CD14-positive monocyte (primary cell): Measurements from ENCODE around the gene NOS2. TPM values are rescaled to one million over a fixed set of nuclear protein-coding genes. Genes with fewer than 3 reads are reported as not detected.

Experiments
- DNase-seq, 3 donors: peaks; one replicate each; pipeline ENCODE4 v3.0.0-alpha.2; 2011 to 2022
- H2AFZ ChIP-seq: 2 replicates; pipeline ENCODE4 v1.6.0; 2012; ENCODE audit warnings: mild to moderate bottlenecking, low read depth, low read length, inconsistent platforms; ENCODE audit not compliant: insufficient read depth, poor library complexity, severe bottlenecking
- H3K27ac ChIP-seq, 2 donors: 1 replicate in 1 of 2; 2 replicates in 1 of 2; pipeline ENCODE4 v1.5.1; 2012 to 2013; ENCODE audit warnings: low read length in 2 of 2, control low read depth in 1 of 2, inconsistent platforms in 1 of 2, low read depth in 1 of 2, mild to moderate bottlenecking in 1 of 2
- H3K27me3 ChIP-seq, 2 donors: one replicate each; pipeline versions ENCODE4 v1.6.0 to v1.6.1; 2011 to 2013; ENCODE audit warnings: low read length in 2 of 2; ENCODE audit not compliant: control insufficient read depth in 2 of 2, insufficient read depth in 2 of 2
- H3K36me3 ChIP-seq, 2 donors: replicated peaks in 1 of 2; 1 replicate in 1 of 2; 2 replicates in 1 of 2; pipeline versions ENCODE4 v1.5.1 to v1.6.1; 2012 to 2013; ENCODE audit warnings: low read length in 2 of 2, control low read depth in 1 of 2, inconsistent platforms in 1 of 2, mild to moderate bottlenecking in 1 of 2; ENCODE audit not compliant: insufficient read depth in 2 of 2, control insufficient read depth in 1 of 2
- H3K4me1 ChIP-seq, 2 donors: 1 replicate in 1 of 2; 2 replicates in 1 of 2; pipeline versions ENCODE4 v1.5.1 to v1.6.1; 2012 to 2013; ENCODE audit warnings: low read length in 2 of 2, control low read depth in 1 of 2, inconsistent platforms in 1 of 2, mild to moderate bottlenecking in 1 of 2, moderate library complexity in 1 of 2; ENCODE audit not compliant: insufficient read depth in 2 of 2, control insufficient read depth in 1 of 2
- H3K4me2 ChIP-seq: replicated peaks from 2 replicates; pipeline ENCODE3; 2012; ENCODE audit warnings: low read length, moderate library complexity, mild to moderate bottlenecking; ENCODE audit not compliant: poor library complexity, severe bottlenecking; ENCODE audit errors: extremely low read depth
- H3K4me3 ChIP-seq, 3 experiments: fragments of 200-600 bp in 1 of 3; sonication (generic) in 1 of 3; replicated peaks in 1 of 3; 1 replicate in 2 of 3; 2 replicates in 1 of 3; pipeline ENCODE4 v1.5.1; 2011 to 2013; ENCODE audit warnings: low read length in 3 of 3, mild to moderate bottlenecking in 3 of 3, control low read depth in 2 of 3, low read depth in 2 of 3, inconsistent platforms in 1 of 3, moderate library complexity in 1 of 3
- H3K79me2 ChIP-seq: 2 replicates; pipeline ENCODE4 v1.6.0; 2012; ENCODE audit warnings: mild to moderate bottlenecking, control low read depth, inconsistent platforms, low read length, moderate library complexity; ENCODE audit not compliant: insufficient read depth
- H3K9ac ChIP-seq: 2 replicates; pipeline ENCODE4 v1.6.0; 2017; ENCODE audit warnings: low read length, mild to moderate bottlenecking; ENCODE audit not compliant: insufficient read depth, poor library complexity, severe bottlenecking
- H3K9me3 ChIP-seq, 2 donors: replicated peaks in 1 of 2; 1 replicate in 1 of 2; 2 replicates in 1 of 2; pipeline versions ENCODE4 v1.5.1 to v1.6.1; 2012 to 2013; ENCODE audit warnings: low read length in 2 of 2, control low read depth in 1 of 2; ENCODE audit not compliant: control insufficient read depth in 1 of 2, insufficient read depth in 1 of 2
- H4K20me1 ChIP-seq: 2 replicates; pipeline ENCODE4 v1.6.0; 2012; ENCODE audit warnings: mild to moderate bottlenecking, low read length, control low read depth, moderate library complexity; ENCODE audit not compliant: insufficient read depth
- H3K27ac Mint-ChIP-seq, 7 donors: one replicate each; pipeline ENCODE4 v1.8.0; 2020; ENCODE audit warnings: mild to moderate bottlenecking in 7 of 7, mixed read lengths in 7 of 7, moderate library complexity in 6 of 7, inconsistent platforms in 2 of 7
- H3K27me3 Mint-ChIP-seq, 3 donors: one replicate each; pipeline ENCODE4 v1.8.0; 2021 to 2022; ENCODE audit warnings: low read depth in 3 of 3, mild to moderate bottlenecking in 3 of 3, mixed read lengths in 3 of 3, moderate library complexity in 3 of 3, inconsistent platforms in 1 of 3
- H3K36me3 Mint-ChIP-seq, 2 donors: one replicate each; pipeline ENCODE4 v1.8.0; 2020; ENCODE audit warnings: mixed read lengths in 2 of 2, inconsistent platforms in 1 of 2, mild to moderate bottlenecking in 1 of 2
- H3K4me1 Mint-ChIP-seq: one replicate; pipeline ENCODE4 v1.8.0; 2020; ENCODE audit warnings: mild to moderate bottlenecking, mixed read lengths
- H3K4me3 Mint-ChIP-seq, 2 donors: one replicate each; pipeline ENCODE4 v1.8.0; 2020; ENCODE audit warnings: mild to moderate bottlenecking in 2 of 2, mixed read lengths in 2 of 2, moderate library complexity in 1 of 2
- H3K9me3 Mint-ChIP-seq, 7 donors: one replicate each; pipeline ENCODE4 v1.8.0; 2020 to 2022; ENCODE audit warnings: mixed read lengths in 7 of 7, mild to moderate bottlenecking in 6 of 7, moderate library complexity in 6 of 7, inconsistent platforms in 2 of 7
- WGBS: methylation state at CpG from one replicate; pipeline ENCODE4 v1.1.5; 2013; ENCODE audit warnings: missing lambda C conversion rate; ENCODE audit not compliant: insufficient coverage; 5-methylcytosine and 5-hydroxymethylcytosine counted together
- intact Hi-C, 2 donors: fragments of 100-400 bp; cut with micrococcal nuclease; formaldehyde crosslinking; loops; one replicate each; pipeline versions ENCODE4 v1.15.0 to v1.15.1; 2023
- polyA plus RNA-seq, 3 donors: library from polyadenylated mRNA; depleted of rRNA in 1 of 3; unstranded in 2 of 3; stranded (reverse) in 1 of 3; fragments of 300-500 nt in 2 of 3; fragments of >200 nt in 1 of 3; fragmentation: Illumina TruSeq in 2 of 3; gene quantifications; 1 replicate in 2 of 3; 2 replicates in 1 of 3; pipeline ENCODE4 v1.2.3, GENCODE V29; 2012 to 2021
- TF ChIP-seq, protein P1 (sequence below): fragments of 200-600 bp; IDR thresholded peaks from one replicate; pipeline ENCODE4 v1.8.0; 2022; ENCODE audit warnings: antibody characterized with exemption, mild to moderate bottlenecking

The NOS2 gene
- polyA plus RNA-seq, 3 donors, result not detected

DNA sequence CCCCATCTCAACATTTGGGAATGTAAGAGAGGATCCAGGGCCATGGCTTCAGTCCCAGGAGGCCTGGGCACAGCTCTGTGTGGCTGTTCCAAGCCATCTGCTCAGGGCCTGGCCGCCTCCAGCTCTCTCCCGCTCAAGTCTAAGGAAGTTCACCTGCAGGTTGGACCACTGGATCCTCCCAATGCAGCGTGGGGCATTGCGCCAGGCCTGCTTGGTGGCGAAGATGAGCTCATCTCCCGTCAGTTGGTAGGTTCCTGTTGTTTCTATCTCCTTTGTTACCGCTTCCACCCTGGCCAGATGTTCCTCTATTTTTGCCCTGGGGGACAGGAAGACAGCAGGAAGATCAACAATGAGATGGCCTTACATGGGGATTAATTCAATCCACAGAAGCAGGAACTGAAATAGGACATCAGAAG lies 17.5 kb downstream of the NOS2 start:
- DNase-seq, result peak; percentile 2 to 39 (median 13)
- Mint-ChIP-seq H3K27ac (no peak overlapping the region), H3K27me3 (peaks cover 0 to 8% (median 6%) of the 10 kb centered on the region in 3 donors), H3K4me3 (no peak overlapping the region), H3K36me3 (no peaks in the 10 kb centered on the region), H3K4me1 (peaks cover 11% of the 10 kb centered on the region), H3K9me3 (no peaks in the 10 kb centered on the region)
- TF ChIP-seq, protein P1, sequence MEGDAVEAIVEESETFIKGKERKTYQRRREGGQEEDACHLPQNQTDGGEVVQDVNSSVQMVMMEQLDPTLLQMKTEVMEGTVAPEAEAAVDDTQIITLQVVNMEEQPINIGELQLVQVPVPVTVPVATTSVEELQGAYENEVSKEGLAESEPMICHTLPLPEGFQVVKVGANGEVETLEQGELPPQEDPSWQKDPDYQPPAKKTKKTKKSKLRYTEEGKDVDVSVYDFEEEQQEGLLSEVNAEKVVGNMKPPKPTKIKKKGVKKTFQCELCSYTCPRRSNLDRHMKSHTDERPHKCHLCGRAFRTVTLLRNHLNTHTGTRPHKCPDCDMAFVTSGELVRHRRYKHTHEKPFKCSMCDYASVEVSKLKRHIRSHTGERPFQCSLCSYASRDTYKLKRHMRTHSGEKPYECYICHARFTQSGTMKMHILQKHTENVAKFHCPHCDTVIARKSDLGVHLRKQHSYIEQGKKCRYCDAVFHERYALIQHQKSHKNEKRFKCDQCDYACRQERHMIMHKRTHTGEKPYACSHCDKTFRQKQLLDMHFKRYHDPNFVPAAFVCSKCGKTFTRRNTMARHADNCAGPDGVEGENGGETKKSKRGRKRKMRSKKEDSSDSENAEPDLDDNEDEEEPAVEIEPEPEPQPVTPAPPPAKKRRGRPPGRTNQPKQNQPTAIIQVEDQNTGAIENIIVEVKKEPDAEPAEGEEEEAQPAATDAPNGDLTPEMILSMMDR, result no peak
- Histone ChIP-seq H3K4me1 (peaks cover 7 to 14% of the 10 kb centered on the region in 2 donors), H3K4me2 (no peak overlapping the region), H3K36me3 (no peaks in the 10 kb centered on the region), H3K27me3 (no peaks in the 10 kb centered on the region), H3K27ac (no peak overlapping the region), H3K79me2 (no peaks in the 10 kb centered on the region), H4K20me1 (no peaks in the 10 kb centered on the region), H3K9ac (no peak overlapping the region), H3K4me3 (no peak overlapping the region), H3K9me3 (no peaks in the 10 kb centered on the region), H2AFZ (no peak overlapping the region)
- intact Hi-C loops, result no loop called here
- WGBS, result 12% methylated on average over 6 of the region's 7 CpGs

DNA sequence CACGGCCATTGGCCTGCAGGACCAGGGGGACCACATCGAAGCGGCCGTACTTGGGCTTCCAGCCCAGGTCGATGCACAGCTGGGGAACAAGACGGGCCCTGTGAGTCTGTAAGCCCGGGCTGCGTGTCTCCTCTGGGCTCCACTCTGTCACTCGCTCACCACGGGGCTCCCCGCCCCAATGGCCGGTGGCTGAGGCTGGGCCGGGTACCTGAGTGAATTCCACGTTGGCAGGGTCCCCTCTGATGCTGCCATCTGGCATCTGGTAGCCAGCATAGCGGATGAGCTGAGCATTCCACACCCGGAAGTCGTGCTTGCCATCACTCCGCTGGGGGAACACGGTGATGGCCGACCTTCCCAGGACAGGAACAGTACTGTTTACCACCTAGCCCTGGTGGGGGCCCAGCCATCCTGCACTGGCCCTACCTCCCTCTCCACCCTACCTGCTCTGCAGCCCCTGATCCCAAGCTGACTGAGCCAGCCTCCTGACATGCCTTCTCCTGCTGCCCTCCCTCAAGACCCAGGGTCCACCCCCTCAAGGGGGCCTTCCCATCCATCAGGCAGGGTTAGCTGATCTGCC lies 19.4 kb downstream of the NOS2 start:
- peaks cover 7 to 14% of the 10 kb centered on the region in 2 donors for H3K4me1 ChIP-seq
- Mint-ChIP-seq H3K4me1 (peaks cover 11% of the 10 kb centered on the region), H3K27me3 (peaks cover 0 to 5% (median 4%) of the 10 kb centered on the region in 3 donors), H3K27ac (no peak overlapping the region), H3K4me3 (no peak overlapping the region), H3K9me3 (no peaks in the 10 kb centered on the region), H3K36me3 (no peaks in the 10 kb centered on the region)
- intact Hi-C loops, result no loop called here
- no peaks in the 10 kb centered on the region for H3K9me3 ChIP-seq
- H3K4me3 ChIP-seq, result no peak overlapping the region
- no peak overlapping the region for H3K9ac ChIP-seq
- DNase-seq, result no peak
- H3K36me3 ChIP-seq, result no peaks in the 10 kb centered on the region
- no peak overlapping the region for H3K27ac ChIP-seq
- WGBS, result 93% methylated on average over 20 of the region's 20 CpGs
- H2AFZ ChIP-seq, result no peak overlapping the region
- H3K79me2 ChIP-seq, result no peaks in the 10 kb centered on the region
- TF ChIP-seq, protein P1, result no peak
- no peaks in the 10 kb centered on the region for H4K20me1 ChIP-seq
- H3K27me3 ChIP-seq, result no peaks in the 10 kb centered on the region
- no peak overlapping the region for H3K4me2 ChIP-seq
